Psoas muscle (tissue), 8 donors: Measurements from ENCODE around the gene MEG3. TPM values are rescaled to one million over a fixed set of nuclear protein-coding genes. Genes with fewer than 3 reads are reported as not detected.
A peak's percentile ranks its signal among the peaks of the same experiment; 100 is the strongest.

Source experiments
- ATAC-seq, 4 donors: fragments of 200-7000 bp; cut with Tn5 transposase; one replicate each; pipeline ENCODE4 v1.9.1; 2020; ENCODE audit warnings: moderate library complexity in 3 of 4, mild to moderate bottlenecking in 2 of 4
- DNase-seq, 2 donors: peaks; one replicate each; pipeline ENCODE4 v3.0.0-alpha.2; 2020
- H3K27ac ChIP-seq: fragments of 200-600 bp; one replicate; pipeline ENCODE4 v1.8.0; 2022
- H3K27me3 ChIP-seq, 3 donors: fragments of 200-600 bp in 1 of 3; one replicate each; pipeline versions ENCODE4 v1.6.1 to v1.8.0; 2013 to 2022; ENCODE audit warnings: low read length in 2 of 3, mild to moderate bottlenecking in 2 of 3, moderate library complexity in 1 of 3; ENCODE audit not compliant: insufficient read depth in 3 of 3
- H3K36me3 ChIP-seq, 2 donors: fragments of 200-600 bp in 1 of 2; one replicate each; pipeline versions ENCODE4 v1.6.1 to v1.8.0; 2013 to 2022; ENCODE audit warnings: low read depth in 1 of 2, mild to moderate bottlenecking in 1 of 2, moderate library complexity in 1 of 2; ENCODE audit not compliant: insufficient read depth in 1 of 2
- H3K4me1 ChIP-seq: fragments of 200-600 bp; one replicate; pipeline ENCODE4 v1.8.0; 2022
- H3K4me3 ChIP-seq: fragments of 200-600 bp; one replicate; pipeline ENCODE4 v1.8.0; 2022; ENCODE audit warnings: mild to moderate bottlenecking
- H3K9me3 ChIP-seq: fragments of 200-600 bp; one replicate; pipeline ENCODE4 v1.8.0; 2022
- WGBS, 3 donors: extraction: QIAGEN DNeasy Blood & Tissue Kit; methylation state at CpG; one replicate each; pipeline versions ENCODE4 v1.1.6 to v1.1.7; 2013; 5-methylcytosine and 5-hydroxymethylcytosine counted together
- intact Hi-C, 2 donors: fragments of 100-400 bp; cut with DNase I; formaldehyde crosslinking; loops; one replicate each; pipeline versions ENCODE4 v1.11.0 to v1.14.2; 2022
- polyA plus RNA-seq, 3 donors: library from polyadenylated mRNA; stranded (reverse); fragments of 200-250 nt; gene quantifications; one replicate each; pipeline ENCODE4 v1.2.3, GENCODE V29; 2013
- total RNA-seq, 4 donors: library from RNA; stranded (reverse); fragmentation: NEBNext Ultra II Directional in 2 of 4; extraction: Animal tissue kit (Norgen Biotek cat#: 25700) in 2 of 4; gene quantifications; one replicate each; pipeline versions ENCODE4 v1.2.1 to v1.2.4, GENCODE V29; 2021 to 2023
- TF ChIP-seq, protein P1 (sequence below): fragments of 200-600 bp; IDR thresholded peaks from one replicate; pipeline ENCODE4 v1.8.0; 2022; ENCODE audit warnings: antibody characterized with exemption
- donor health status: healthy with polysubstance abuse.
- donor health status: DM: no; HTN: no; CAD: no; lungs with moderate emphysema.
- donor health status: Bipolar disorder and iron deficiency.
- donor health status: healthy.
- donor health status: DM: yes; HTN: yes; CAD: no.
- donor health status: DM: no; HTN: no; CAD: no.
- donor health status: DM: no; HTN: no; CAD: no.
- donor health status: DM: yes; HTN: yes; CAD: no.

Gene MEG3
- total and polyA plus RNA-seq, 7 donors, result 17.8 to 52.6 (median 24.9) TPM

- H3K4me1 ChIP-seq, result no peaks in the 10 kb centered on the region
- H3K36me3 ChIP-seq, result no peaks in the 10 kb centered on the region
- intact Hi-C loops, result no loop called here
- 90 to 96% (median 91%) methylated on average over 11 of the region's 11 CpGs for WGBS, 3 donors
- DNase-seq (no peak), ATAC-seq (no peak)
- H3K27ac ChIP-seq, result no peak overlapping the region
- TF ChIP-seq, protein P1, sequence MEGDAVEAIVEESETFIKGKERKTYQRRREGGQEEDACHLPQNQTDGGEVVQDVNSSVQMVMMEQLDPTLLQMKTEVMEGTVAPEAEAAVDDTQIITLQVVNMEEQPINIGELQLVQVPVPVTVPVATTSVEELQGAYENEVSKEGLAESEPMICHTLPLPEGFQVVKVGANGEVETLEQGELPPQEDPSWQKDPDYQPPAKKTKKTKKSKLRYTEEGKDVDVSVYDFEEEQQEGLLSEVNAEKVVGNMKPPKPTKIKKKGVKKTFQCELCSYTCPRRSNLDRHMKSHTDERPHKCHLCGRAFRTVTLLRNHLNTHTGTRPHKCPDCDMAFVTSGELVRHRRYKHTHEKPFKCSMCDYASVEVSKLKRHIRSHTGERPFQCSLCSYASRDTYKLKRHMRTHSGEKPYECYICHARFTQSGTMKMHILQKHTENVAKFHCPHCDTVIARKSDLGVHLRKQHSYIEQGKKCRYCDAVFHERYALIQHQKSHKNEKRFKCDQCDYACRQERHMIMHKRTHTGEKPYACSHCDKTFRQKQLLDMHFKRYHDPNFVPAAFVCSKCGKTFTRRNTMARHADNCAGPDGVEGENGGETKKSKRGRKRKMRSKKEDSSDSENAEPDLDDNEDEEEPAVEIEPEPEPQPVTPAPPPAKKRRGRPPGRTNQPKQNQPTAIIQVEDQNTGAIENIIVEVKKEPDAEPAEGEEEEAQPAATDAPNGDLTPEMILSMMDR, result no peak
- H3K4me3 ChIP-seq, result no peak overlapping the region
- H3K9me3 ChIP-seq, result no peaks in the 10 kb centered on the region
- H3K27me3 ChIP-seq, result peaks cover 0 to 2% (median 0%) of the 10 kb centered on the region in 3 donors
Observed at GRCh38 chr14:100784523-100785337, 41.2 kb upstream of the MEG3 start.

DNA sequence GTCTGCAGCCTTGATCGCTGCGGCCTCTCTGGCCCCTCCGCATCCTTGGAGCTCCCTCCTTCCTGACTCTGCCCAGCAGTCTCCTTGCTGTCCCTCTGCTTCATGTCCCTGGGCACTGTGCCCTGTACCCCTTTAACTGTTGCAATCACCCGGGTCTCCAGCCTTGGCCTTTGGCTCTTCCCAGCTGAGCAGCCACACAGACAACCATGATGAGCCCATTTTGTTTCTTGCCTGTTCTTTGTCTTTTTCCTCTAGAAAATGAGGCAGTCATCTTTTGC is 40.6 kb upstream of the MEG3 start:
- H3K4me1 ChIP-seq, result no peaks in the 10 kb centered on the region
- no peak overlapping the region for H3K27ac ChIP-seq
- no peak overlapping the region for H3K4me3 ChIP-seq
- intact Hi-C loops, result no loop called here
- WGBS, 3 donors, result 85 to 93% (median 90%) methylated on average over 4 of the region's 4 CpGs
- no peaks in the 10 kb centered on the region for H3K9me3 ChIP-seq
- TF ChIP-seq, protein P1, result no peak
- peaks cover 0 to 2% (median 2%) of the 10 kb centered on the region in 3 donors for H3K27me3 ChIP-seq
- ATAC-seq (no peak), DNase-seq (peak in 1 of 2 donors; percentile 41)
- H3K36me3 ChIP-seq, result no peaks in the 10 kb centered on the region

- H3K4me1 ChIP-seq, result no peaks in the 10 kb centered on the region
- TF ChIP-seq, protein P1, result no peak
- no peaks in the 10 kb centered on the region for H3K9me3 ChIP-seq
- DNase-seq (peak in 1 of 2 donors; percentile 18), ATAC-seq (no peak)
- intact Hi-C loops, result no loop called here
- 83 to 92% (median 89%) methylated on average over 7 of the region's 7 CpGs for WGBS, 3 donors
- H3K27me3 ChIP-seq, result peaks cover 0 to 6% (median 2%) of the 10 kb centered on the region in 3 donors
- H3K4me3 ChIP-seq, result no peak overlapping the region
- H3K27ac ChIP-seq, result no peak overlapping the region
- H3K36me3 ChIP-seq, result no peaks in the 10 kb centered on the region
Observed at GRCh38 chr14:100785626-100786025, 40.3 kb upstream of the MEG3 start.

DNA sequence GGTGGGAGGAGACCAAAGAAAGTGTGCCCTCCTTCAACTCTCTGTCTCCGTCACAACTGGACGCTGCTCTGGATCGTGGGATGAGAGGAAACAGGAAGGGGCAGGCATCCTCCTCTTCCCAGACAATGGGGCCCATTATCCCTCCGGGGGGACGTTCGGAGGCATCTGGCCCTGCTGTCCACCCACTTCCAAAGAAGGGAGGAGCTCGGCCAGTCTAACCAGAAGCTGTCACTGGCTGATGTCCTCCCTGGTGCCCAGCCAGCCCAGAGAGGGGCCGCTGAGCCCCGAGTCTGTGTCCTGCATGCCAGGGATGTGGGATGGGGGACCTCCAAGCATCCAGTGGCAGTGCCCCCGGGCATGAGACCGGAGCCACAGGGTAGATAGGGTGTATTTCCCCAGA is 39.8 kb upstream of the MEG3 start:
- H3K36me3 ChIP-seq, result no peaks in the 10 kb centered on the region
- H3K4me3 ChIP-seq, result no peak overlapping the region
- intact Hi-C loops, result no loop called here
- H3K27ac ChIP-seq, result no peak overlapping the region
- ATAC-seq, result no peak
- H3K4me1 ChIP-seq, result no peaks in the 10 kb centered on the region
- TF ChIP-seq, protein P1, result no peak
- no peaks in the 10 kb centered on the region for H3K9me3 ChIP-seq
- H3K27me3 ChIP-seq, result peaks cover 0 to 9% (median 2%) of the 10 kb centered on the region in 3 donors
- DNase-seq, result peak in 1 of 2 donors; percentile 16
- 33 to 58% (median 42%) methylated on average over 11 of the region's 11 CpGs for WGBS, 3 donors
